NCI-H2029 (cell line): Measurements from ENCODE around the gene RTL10.

ENCODE experiments used
- DNase-seq: peaks from one replicate; lab custom pipeline; 2025; lab: John Stamatoyannopoulos, UW

Gene RTL10

DNA sequence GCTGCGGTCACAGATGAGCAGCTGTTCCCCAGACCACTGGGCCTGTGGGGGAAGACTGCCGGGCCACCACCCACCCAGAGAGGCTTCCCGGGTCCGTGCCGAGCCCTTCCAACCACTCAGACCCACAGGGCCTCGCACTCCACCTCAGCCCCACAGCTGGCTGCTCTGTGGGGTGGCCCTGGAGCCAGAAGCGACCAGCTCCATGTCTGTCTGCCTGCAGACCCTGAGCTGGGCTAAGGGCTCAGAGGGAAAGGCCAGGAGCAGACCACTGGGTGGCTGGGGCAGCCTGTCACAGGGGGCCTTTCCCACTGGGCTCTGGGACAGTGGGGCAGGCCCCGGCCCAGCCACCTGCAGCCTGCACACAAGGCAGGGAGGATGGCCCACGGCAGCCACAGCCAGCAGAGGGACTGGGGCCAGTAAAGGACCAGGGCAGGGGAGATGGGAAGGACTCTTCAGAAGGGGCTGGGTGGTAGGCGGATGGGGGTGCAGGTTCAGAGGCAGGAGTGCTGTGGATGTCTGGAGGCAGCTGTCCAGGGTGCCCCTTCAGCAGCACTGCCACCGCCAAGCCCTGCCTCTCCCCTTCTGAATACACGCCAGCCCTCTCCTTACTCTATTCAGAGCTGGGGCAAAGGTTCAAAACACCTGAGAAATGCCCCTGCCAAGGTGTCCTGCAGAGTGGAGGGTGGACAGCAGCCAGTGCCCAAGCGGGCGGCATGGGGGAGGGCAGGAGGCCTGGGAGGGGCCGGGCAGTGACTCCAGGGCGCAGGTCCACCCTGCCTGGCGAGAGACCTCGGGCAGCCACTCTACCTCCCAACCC is 32.2 kb downstream of the RTL10 start:
- no peak for DNase-seq

DNA sequence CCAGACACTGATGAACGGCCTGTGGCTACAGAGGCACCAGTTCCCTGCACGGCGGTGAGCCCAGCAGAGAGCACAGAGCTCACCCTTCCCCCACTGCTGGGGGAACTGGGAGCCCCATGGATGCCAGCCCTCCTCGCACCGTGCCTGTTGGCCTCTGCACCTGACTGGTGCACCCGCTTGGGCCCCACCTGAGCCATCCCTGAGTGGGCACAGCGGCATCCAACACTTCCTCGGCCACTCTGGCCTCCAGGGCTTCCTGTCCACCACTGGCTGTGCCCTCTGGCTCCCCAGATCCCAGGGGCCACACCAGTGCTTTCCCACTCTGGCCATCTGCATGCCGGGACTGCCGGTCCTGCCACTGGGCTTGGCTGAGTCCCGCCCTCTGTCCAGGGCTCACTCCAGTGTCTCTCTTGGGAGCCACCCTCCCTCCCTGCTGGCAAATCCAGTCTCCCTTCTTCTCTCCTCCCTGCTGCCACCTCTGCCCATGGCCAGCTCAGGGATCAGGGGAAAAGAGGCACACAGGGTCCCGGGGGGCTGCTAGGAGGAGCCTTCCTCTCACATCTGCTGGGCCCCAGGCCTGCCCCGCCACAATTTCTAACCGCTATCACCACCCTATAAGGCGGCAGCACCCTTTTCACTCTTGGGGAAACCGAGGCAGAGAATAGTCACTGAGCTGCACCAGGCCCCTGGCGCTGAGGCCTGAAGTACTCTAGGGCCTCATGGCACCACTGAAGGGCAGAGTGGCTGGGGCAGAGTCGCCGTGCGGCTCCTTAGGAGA is 33.0 kb downstream of the RTL10 start:
- DNase-seq: no peak

DNA sequence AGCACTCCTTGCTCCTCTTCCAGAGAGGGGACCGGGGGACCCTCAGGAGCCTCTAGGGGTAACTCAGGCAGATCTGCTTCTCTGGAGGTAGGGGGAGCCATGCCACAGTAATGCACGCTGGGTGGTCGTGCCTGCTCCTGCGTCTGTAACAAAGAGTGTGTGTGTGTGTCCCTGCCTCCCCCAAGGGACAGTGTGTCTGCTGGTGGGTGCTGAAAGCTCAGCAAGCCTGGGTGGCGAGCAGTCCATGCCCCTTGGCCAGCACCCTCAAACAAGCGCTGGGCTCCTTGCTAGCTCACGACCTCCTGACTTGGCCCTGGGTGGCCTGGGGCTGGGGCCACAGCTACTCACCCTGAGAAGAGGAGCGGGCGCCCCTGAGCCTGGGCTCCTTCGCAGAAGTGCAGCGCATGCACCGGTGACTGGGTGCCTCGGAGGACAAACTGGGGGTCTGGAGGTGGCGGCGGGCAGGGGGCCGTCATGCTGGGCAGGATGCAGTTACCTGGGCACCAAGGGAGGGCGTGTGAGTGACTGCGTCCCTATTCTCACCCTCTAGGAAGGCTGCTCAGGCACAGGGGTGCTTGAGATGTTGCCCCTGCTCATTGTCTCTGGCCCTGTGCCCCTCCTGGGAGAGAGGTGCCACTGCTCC is 33.7 kb downstream of the RTL10 start:
- DNase-seq: no peak

DNA sequence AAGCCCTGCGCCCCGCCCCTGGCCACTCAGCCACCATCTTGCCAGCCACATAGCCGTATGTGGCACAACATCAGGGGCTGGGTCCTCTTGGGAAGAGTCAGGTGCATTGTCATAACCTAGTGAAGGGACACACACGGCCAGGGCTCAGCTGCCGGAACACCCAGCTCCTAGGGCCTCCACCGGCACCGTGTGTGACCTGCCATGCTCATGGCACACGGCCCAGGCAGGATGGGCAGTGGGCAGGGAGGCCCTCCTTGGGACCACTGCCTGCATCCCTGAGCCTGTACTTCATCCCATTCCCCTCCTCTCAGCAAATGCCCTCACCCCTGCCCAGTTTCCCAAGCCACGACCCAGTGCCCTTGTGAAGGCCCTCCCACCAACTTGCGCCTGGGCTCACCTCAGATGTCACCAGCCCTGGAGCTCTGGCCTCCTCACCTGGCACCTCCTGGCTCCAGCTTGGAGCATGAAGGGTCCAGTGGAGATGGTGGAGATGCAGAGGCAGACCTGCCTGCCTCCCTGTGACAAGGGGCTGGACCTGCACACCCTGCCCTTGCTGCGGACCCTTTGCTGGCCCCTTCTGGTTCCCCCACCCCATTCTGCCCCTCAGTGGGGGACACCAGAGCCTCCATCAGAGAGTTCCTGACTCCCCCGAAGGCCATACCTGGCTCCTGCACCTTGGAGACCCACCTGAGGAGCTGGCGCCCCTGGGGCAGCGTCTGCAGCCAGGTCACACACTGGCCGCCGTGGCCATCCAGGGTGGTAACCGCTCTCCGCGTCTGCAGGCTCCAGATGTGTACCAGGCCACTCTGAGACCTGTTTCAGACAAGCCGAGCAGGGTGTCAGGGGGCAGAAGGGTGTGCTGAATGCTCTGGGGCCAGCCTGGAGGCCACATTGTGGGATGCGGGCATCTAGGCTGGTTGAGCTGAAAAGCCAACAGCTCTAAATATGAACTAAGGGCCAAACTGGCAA is 34.5 kb downstream of the RTL10 start:
- no peak for DNase-seq

DNA sequence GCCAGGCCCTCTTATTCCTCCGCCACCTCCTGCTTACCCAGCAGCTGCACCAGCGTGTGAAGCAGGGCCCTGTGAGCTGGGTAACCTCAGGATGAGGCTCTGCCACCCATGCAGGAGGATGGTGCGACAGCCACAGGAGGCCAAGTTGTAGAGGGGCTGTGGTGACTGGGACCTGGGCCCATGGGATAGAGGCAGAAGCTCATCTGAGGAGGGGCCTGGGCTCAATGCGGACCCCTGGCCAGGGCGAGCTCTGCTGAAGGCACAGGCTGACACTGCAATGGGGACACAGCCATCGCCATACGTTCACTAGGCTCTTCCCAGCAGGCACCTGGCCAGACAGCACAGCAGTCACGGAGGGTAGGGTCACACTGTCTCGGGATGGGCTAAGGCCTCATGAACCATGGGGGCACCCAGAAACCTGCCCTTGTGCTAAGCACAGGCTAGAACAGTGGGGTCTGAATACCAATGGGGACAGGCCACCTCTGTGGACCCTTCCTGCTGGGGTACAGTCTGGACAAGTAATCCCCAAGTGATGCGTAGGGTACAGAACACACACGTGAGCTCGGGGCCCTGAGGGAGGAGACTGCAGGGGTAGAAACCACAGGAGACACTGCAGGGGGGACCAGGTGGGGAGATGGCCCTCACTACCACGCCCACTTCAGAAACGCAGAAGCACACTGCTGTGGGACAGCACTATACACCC is 35.3 kb downstream of the RTL10 start:
- DNase-seq: no peak

DNA sequence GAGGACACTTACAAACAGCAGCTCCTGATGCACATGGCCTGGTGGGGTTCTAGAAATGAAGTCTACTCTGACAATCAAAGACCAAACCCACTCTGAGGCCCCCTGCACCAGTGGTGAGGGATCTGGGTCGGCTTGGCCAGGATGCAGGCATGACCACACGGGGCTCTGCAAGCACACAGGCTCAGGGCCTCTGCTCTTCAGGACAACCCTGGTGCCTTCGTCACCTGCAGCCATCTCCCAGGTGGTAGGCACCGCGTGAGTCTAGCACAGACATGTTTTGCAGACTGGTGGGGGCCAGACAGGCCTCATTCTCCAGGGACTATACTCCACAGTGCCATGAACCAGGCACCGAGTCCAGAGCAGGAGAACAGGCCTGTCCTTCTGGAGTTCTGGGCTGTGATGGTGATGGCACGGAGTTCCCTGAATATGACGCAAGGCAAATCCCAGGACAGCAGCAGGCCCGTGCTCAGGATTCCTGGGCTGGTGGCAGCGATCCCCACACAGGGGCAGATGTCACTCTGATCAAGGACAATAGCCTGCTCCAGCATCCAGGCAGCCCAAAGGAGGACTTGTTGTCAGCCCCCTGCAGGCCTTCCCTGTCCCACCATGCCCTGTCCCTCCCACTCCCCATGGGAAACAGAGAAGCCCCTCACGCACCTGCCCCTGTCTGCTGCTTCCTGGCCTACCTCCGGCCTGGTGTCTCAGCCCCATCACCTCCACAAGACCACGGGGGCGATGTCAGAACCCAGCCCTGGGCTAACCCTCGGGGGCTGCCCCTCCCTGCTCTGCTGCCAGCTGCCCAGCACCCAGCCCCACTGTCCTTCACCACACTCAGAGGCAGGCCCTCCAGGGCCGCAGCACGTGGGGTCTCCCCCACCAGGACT is 36.1 kb downstream of the RTL10 start:
- DNase-seq: no peak

DNA sequence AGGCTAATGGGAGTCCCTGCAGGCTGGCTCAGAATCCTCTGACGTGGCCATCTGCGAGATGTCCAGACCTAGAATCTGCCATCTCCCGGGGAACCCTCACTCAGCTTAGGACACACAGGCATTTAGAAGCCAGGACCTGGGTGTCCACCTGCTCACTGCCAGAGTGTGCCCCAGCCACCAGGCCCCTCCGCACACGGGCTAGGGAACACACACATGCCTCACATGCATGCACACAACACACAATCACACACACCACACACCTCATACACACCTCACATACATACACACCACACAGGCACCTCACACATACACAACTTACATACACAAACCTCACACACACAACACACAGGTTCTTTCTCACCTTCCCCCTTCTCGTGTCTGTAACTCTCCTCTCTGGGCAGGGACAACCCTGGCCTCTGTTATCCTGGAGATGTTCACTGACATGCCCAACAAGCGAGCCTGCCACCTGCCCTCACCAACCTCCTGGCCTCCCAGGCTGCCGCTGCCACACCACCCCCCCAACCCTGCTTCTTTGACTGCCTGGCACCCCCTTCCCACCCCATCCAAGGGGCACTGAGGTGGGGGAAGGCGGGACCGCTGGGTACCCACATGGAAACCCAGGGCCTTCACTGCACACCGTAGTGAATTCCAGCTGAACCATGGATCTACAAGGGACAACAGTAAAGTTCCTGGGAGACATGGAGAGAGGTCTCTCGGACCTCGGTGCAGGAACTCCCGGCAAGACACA is 38.1 kb downstream of the RTL10 start:
- DNase-seq: no peak

DNA sequence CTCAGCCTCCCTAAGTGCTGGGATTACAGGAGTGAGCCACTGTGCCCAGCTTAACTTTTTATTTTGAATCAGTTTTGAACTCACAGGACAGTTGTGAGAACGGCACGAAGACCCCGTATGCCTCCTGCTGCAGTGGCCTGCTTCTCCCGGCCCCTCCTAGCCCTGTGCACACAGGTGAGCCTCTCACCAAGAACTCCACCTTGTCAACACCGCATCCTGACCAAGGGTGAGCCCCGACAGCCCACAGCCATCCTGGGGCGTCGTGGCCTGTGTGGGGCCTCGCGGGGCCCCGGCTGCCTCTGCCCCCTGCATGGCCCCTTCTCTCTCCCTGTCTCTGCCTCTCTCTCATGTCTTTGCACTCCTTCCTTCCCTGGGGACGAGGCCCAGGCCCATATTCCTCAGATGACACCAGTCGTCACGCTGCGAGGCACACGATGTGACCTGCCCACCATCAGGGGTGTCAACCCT is 38.8 kb downstream of the RTL10 start:
- DNase-seq: no peak

DNA sequence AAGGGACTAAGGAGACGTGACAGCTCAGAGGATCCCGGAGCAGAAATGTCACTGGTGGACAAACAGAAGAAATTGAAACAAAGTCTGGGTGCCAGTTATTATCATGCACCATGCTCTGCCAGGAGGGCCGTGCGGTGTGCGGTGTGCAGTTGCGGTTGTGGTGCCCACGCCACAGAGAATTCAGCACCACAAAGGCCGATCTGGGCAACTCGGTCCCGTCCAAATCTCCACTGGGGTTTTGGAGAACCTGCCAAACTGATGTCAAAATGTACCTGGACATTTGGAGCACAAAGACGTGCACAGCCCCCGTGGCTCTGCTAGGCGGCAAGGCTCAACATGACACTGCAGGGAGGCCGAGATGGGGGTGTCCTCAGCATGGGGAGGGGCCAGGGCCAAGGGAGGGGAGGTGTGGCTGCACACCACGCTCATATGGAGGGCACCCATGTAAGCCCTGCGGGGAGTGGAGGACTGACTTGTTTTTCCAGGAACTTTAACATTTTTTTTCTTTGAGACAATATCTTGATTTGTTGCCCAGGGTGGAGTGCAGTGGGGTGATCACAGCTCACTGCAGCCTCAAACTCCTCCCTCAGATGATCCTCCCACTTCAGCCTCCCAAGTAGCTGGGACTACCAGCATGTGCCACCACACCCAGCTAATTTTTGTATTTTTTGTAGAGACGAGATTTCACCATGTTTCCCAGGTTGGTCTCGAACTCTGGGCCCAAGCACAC is 39.4 kb downstream of the RTL10 start:
- DNase-seq: no peak

DNA sequence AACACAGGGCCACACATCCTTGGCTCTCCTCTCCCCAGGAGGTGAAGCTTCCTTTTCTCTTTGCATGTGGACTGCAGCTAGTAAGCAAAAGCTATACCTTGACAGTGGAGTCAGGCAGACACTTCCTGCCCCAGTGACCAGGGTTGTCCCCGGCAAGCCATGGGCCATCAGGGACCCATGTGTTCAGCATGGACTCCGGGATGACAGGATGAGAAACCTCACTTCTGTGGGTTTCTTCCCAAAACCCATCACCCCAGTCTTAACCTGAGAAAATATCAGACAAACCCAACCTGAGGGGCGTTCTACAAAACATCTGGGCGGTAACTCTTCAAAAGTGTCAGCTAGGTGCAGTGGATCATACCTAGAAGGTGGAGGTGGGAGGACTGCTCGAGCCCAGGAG is 40.2 kb downstream of the RTL10 start:
- DNase-seq: no peak

DNA sequence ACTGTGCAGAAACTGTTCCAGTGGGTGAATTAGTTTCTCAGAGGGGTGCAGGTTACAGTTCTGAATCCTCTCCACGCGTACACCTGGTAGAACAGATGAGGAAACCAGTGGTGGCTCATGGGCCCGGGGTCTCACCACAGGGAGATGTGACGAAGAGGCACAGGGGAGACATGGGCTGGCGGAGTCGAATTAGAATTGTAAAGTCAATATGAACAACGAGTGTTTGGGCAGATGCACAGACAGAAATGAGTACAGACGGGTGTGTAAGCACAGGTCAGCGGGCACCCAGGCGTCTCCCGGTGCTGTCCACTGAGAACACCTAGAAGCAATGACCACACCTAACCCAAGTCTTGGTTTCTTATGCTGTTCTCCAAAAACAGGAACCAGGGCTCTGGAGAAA is 41.8 kb downstream of the RTL10 start:
- DNase-seq: no peak

DNA sequence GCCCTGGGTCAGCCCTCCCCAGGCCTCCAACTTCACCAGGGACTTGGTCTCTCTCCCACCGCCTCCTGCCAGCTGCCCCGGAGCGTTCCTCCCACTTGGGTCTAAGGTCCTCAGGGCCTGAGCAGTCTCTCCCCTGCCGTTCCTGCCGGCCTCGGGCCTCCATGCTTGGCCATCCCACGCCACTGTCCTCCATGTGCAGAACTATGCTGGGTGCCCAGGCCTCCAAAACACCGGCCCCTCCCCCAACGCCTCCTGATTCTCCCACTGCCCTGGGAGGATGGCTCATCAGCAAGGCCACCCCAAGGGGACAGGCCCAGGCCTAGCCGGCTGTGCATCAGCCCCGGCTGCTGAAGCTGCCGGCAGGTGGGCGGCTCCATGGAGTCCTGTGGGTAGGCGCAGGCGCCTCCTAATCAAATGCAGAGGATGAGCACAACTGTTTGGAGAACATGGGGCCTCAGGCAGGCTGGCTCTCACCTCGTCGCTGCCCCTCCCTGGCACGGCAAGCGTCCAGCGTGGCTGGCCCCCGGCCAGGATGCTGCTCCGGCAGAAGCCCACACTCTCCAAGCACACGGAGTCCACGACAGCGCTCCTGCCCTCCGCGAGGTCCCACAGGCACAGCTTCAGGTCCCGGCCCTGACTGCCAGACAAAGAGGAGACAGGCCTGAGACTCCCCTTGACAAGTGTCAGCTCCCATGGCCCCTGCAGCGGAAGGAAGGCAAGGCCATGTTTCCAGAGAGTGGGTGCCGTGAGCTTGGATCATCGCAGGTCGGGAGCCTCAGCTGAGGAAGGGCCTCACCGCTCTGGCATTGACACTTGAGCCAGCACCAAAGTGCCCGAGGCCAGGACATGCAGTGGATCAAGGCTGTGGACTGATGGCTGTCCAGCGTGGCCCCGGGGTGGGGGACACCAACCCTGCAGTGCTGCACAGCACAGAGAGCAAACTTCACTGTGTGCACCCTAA is 42.6 kb downstream of the RTL10 start:
- DNase-seq: no peak

DNA sequence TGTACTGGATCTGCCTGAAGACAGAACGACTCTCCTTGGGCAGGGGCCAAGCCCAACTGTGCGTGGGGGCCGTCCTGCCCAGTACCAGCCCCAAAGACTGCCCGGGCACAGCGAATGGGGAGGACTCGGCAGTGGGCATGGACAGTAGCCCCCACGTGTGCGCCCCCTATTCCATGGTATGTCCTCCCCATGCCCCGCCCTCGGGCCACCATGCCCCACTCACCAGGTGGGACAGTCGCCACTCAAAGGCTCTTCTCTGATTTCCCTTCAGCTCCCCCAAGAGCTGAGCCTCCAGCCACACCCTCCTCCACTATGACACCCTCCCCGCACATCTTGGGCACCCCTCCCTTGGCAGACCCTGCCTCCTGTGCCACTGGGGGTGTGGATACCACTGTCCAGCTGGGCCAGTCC is 43.5 kb downstream of the RTL10 start:
- DNase-seq: no peak

DNA sequence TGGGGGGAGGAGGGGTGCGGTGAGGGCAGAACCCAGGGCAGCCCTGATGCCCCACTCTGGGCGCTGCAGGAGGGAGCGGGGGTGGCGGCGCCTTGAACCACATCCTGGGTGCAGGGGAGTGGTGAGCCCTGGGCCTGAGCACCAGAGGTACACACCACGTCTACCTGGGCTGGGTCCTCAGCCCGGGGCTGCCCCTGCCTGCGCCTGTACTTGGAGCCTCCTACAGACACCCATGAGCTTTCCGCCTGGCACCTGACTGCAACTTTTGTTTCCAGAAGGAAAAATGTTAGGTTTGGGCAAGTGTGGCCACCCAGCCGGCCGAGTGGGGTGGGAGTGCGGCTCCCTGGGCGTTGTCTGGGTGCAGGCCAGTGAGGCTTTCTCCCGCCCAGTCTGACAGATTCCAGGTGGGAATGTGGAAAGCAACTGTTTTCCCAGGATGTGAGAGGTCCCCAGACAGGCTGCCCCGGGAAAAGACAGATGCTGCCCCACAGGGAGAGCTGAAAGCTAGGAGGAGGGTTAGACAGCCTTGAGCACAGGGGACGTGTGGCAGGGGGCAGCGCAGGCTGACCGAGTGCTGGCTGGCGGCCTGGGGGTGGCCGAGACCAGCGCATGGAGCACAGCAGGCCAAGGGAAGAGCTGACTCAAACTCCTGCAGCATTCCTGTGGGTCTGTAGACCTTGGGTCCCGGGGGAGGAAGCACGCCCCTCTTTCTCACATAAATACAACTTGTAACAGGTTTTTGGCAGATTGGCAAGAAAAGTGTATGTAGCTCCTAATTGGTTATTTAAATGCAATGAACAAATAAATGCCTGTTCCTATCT is 44.1 kb downstream of the RTL10 start:
- no peak for DNase-seq

DNA sequence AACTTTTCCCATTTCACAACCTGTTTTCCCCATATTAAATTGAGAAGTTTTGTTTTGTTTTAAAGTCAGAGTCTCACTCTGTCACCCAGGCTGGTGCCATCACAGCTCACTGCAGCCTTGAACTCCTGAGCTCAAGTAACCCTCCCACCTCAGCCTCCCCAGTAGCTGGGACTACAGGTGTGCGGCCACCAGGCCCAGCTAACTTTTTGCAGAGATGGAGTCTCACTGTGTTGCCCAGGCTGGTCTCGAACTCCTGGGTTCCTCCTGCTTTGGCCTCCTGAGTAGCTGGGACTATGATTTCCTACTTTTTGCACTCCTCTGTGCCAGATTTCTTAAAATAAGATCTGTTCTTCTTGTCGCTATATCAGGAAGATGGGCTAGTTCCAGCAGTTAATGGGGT is 44.9 kb downstream of the RTL10 start:
- DNase-seq: no peak

DNA sequence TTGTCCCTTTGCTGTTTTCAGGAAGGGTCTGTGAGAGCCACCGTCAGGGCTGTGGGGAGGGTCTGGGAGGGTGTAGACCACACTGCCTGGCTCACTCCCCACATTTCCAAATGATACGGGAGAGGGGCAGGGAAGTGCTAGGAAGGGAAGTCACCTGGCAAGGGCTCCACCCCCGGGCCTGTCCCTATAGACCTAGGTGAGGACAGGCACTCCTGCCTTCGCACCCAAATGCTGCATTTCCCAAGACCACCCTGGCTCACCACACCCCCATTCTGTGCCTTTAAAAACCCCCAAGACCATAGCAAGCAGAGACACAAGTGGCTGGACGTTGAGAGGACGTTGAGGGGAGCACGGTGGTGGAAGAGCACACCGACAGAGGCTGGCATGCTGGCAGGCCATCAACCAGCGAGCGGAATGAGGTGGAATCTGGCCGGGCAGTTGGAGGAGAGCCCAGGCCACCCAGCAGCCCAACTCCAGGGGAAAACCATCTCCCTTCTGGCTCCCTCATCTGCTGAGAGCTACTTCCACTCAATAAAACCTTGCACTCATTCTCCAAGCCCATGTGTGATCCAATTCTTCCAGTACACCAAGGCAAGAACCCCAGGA is 45.7 kb downstream of the RTL10 start:
- no peak for DNase-seq
